Neural crest cell (in vitro differentiated cells): ENCODE measurements around the gene MZB1. TPM values are rescaled to one million over a fixed set of nuclear protein-coding genes. Genes with fewer than 3 reads are reported as not detected.
A peak's percentile ranks its signal among the peaks of the same experiment; 100 is the strongest.

Source experiments
- DNase-seq: peaks from one replicate; pipeline ENCODE4 v3.0.0; 2021; ENCODE audit warnings: low read depth, mixed read lengths, low spot score
- H3K27ac Mint-ChIP-seq: one replicate; pipeline ENCODE4 v1.8.0; 2021; ENCODE audit warnings: mild to moderate bottlenecking, mixed read lengths; ENCODE audit not compliant: unreplicated experiment
- H3K27me3 Mint-ChIP-seq: 2 replicates; pipeline ENCODE4 v1.8.0; 2021; ENCODE audit warnings: low read depth, mild to moderate bottlenecking, mixed read lengths
- H3K36me3 Mint-ChIP-seq: 2 replicates; pipeline ENCODE4 v1.8.0; 2021; ENCODE audit warnings: low read depth, mild to moderate bottlenecking, mixed read lengths
- H3K4me1 Mint-ChIP-seq: 2 replicates; pipeline ENCODE4 v1.8.0; 2021; ENCODE audit warnings: mixed read lengths
- H3K4me3 Mint-ChIP-seq: one replicate; pipeline ENCODE4 v1.8.0; 2021; ENCODE audit warnings: mild to moderate bottlenecking, mixed read lengths
- H3K9me3 Mint-ChIP-seq: 2 replicates; pipeline ENCODE4 v1.8.0; 2021; ENCODE audit warnings: mixed read lengths
- CTCF ChIP-seq: fragments of 200-600 bp; sonication (generic); conservative IDR thresholded peaks from 2 replicates; pipeline ENCODE4 v1.5.0; 2021; ENCODE audit warnings: antibody characterized with exemption, mild to moderate bottlenecking
- total RNA-seq: library from RNA; stranded (reverse); gene quantifications from 2 replicates; pipeline ENCODE4 v1.2.1, GENCODE V29; 2021

MZB1 gene
- total RNA-seq, 1 donor from 2014 or later, result 0.30 TPM

GRCh38 chr5:139378941-139379361 lies 10.8 kb downstream of the MZB1 start:
- H3K4me1 Mint-ChIP-seq, result no peaks in the 10 kb centered on the region
- TF ChIP-seq CTCF, result no peak
- no peak overlapping the region for H3K27ac Mint-ChIP-seq
- DNase-seq, result no peak
- peaks cover 2% of the 10 kb centered on the region for H3K36me3 Mint-ChIP-seq
- no peaks in the 10 kb centered on the region for H3K9me3 Mint-ChIP-seq
- H3K4me3 Mint-ChIP-seq, result no peak overlapping the region
- H3K27me3 Mint-ChIP-seq, result no peaks in the 10 kb centered on the region

GRCh38 chr5:139378101-139378825 lies 11.4 kb downstream of the MZB1 start:
- no peak overlapping the region for H3K4me3 Mint-ChIP-seq
- DNase-seq, result no peak

GRCh38 chr5:139377226-139377625 lies 12.5 kb downstream of the MZB1 start:
- H3K4me1 Mint-ChIP-seq, result no peaks in the 10 kb centered on the region

More at GRCh38 chr5:139378101-139378825, 11.4 kb downstream of the MZB1 start:
- TF ChIP-seq CTCF, result no peak
- no peaks in the 10 kb centered on the region for H3K4me1 Mint-ChIP-seq
- peaks cover 9% of the 10 kb centered on the region for H3K36me3 Mint-ChIP-seq
- no peaks in the 10 kb centered on the region for H3K27me3 Mint-ChIP-seq
- H3K27ac Mint-ChIP-seq, result no peak overlapping the region
- H3K9me3 Mint-ChIP-seq, result no peaks in the 10 kb centered on the region

GRCh38 chr5:139376364-139376763 lies 13.3 kb downstream of the MZB1 start:
- no peaks in the 10 kb centered on the region for H3K9me3 Mint-ChIP-seq
- no peak overlapping the region for H3K27ac Mint-ChIP-seq
- TF ChIP-seq CTCF, result no peak
- H3K4me1 Mint-ChIP-seq, result no peaks in the 10 kb centered on the region
- H3K27me3 Mint-ChIP-seq, result no peaks in the 10 kb centered on the region
- H3K4me3 Mint-ChIP-seq, result no peak overlapping the region
- DNase-seq, result no peak
- H3K36me3 Mint-ChIP-seq, result peaks cover 9% of the 10 kb centered on the region

More at GRCh38 chr5:139377226-139377625, 12.5 kb downstream of the MZB1 start:
- Mint-ChIP-seq H3K27ac (no peak overlapping the region), H3K36me3 (peaks cover 9% of the 10 kb centered on the region), H3K27me3 (no peaks in the 10 kb centered on the region), H3K4me3 (peak overlapping the region; percentile 28), H3K9me3 (no peaks in the 10 kb centered on the region)
- DNase-seq, result no peak
- no peak for TF ChIP-seq CTCF

GRCh38 chr5:139374909-139375308 lies 14.8 kb downstream of the MZB1 start:
- Mint-ChIP-seq H3K4me3 (peak overlapping the region; percentile 34), H3K9me3 (no peaks in the 10 kb centered on the region), H3K27ac (no peak overlapping the region), H3K36me3 (peaks cover 9% of the 10 kb centered on the region), H3K4me1 (no peaks in the 10 kb centered on the region), H3K27me3 (no peaks in the 10 kb centered on the region)
- DNase-seq, result no peak
- no peak for TF ChIP-seq CTCF
